CD4-positive, alpha-beta T cell (primary cell): Measurements from ENCODE around the gene METRNL. TPM values are rescaled to one million over a fixed set of nuclear protein-coding genes. Genes with fewer than 3 reads are reported as not detected.

Experiments used
- ATAC-seq: fragments of 200-7000 bp; cut with Tn5 transposase; one replicate; pipeline ENCODE4 v1.10.0; 2022; ENCODE audit warnings: mild to moderate bottlenecking; ENCODE audit not compliant: poor library complexity
- CTCF ChIA-PET: fragments of 350-600 bp; sonication (Branson Sonifier 250); formaldehyde crosslinking; loops from one replicate; lab custom pipeline; 2021; ENCODE audit warnings: antibody characterized with exemption, inconsistent platforms; lab: Charles Lee
- POLR2A ChIA-PET: fragments of 350-600 bp; sonication (Branson Sonifier 250); formaldehyde crosslinking; loops from one replicate; lab custom pipeline; 2021; ENCODE audit warnings: antibody characterized with exemption, inconsistent platforms; lab: Charles Lee
- DNase-seq, 14 experiments: peaks; one replicate each; pipeline ENCODE4 v3.0.0-alpha.2; 2013 to 2020; ENCODE audit warnings: mixed read lengths in 2 of 14
- H3K27ac ChIP-seq, 2 donors: one replicate each; pipeline versions ENCODE4 v1.5.1 to v1.7.0; 2013; ENCODE audit warnings: low read length in 2 of 2, low read depth in 1 of 2, mild to moderate bottlenecking in 1 of 2
- H3K27me3 ChIP-seq, 2 experiments: 1 replicate in 1 of 2; 2 replicates in 1 of 2; pipeline versions ENCODE4 v1.6.1 to v1.7.0; 2013; ENCODE audit warnings: low read length in 2 of 2, control low read depth in 1 of 2, mild to moderate bottlenecking in 1 of 2, moderate library complexity in 1 of 2; ENCODE audit not compliant: insufficient read depth in 2 of 2, control insufficient read depth in 1 of 2
- H3K36me3 ChIP-seq: one replicate; pipeline ENCODE4 v1.6.1; 2013; ENCODE audit warnings: low read length, control low read depth; ENCODE audit not compliant: insufficient read depth
- H3K4me1 ChIP-seq: one replicate; pipeline ENCODE4 v1.6.1; 2013; ENCODE audit warnings: low read length, control low read depth; ENCODE audit not compliant: insufficient read depth
- H3K4me3 ChIP-seq: one replicate; pipeline ENCODE4 v1.5.1; 2013; ENCODE audit warnings: mild to moderate bottlenecking, low read length, moderate library complexity
- H3K9me3 ChIP-seq, 2 experiments: 1 replicate in 1 of 2; 2 replicates in 1 of 2; pipeline versions ENCODE4 v1.6.1 to v1.7.0; 2013; ENCODE audit warnings: low read length in 2 of 2, mild to moderate bottlenecking in 2 of 2, control low read depth in 1 of 2, moderate library complexity in 1 of 2; ENCODE audit not compliant: control insufficient read depth in 1 of 2, insufficient read depth in 1 of 2
- H3K27ac Mint-ChIP-seq: one replicate; pipeline ENCODE4 v1.8.0; 2020; ENCODE audit warnings: mixed read lengths
- H3K27me3 Mint-ChIP-seq: one replicate; pipeline ENCODE4 v1.8.0; 2021; ENCODE audit warnings: mixed read lengths
- H3K36me3 Mint-ChIP-seq: one replicate; pipeline ENCODE4 v1.8.0; 2021; ENCODE audit warnings: low read depth, mixed read lengths
- H3K4me1 Mint-ChIP-seq: one replicate; pipeline ENCODE4 v1.8.0; 2021; ENCODE audit warnings: low read depth, mixed read lengths
- H3K4me3 Mint-ChIP-seq: one replicate; pipeline ENCODE4 v1.8.0; 2020; ENCODE audit warnings: mild to moderate bottlenecking, mixed read lengths
- H3K9me3 Mint-ChIP-seq: one replicate; pipeline ENCODE4 v1.8.0; 2020; ENCODE audit warnings: mixed read lengths
- intact Hi-C, 2 experiments: fragments of 100-400 bp; cut with DNase I in 1 of 2; cut with micrococcal nuclease in 1 of 2; formaldehyde crosslinking; loops; one replicate each; pipeline versions ENCODE4 v1.15.1 to v1.9.0; 2023 to 2025; cut with DNase I, micrococcal nuclease
- total RNA-seq, 174 experiments: library from RNA in 2 of 174; stranded (reverse) in 2 of 174; gene quantifications; one replicate each; pipeline ENCODE4 v1.2.3 and lab custom pipeline; 2021 to 2026
- TF ChIP-seq, protein P1 (sequence below): fragments of 200-600 bp; IDR thresholded peaks from one replicate; pipeline ENCODE4 v1.8.0; 2022; ENCODE audit warnings: antibody characterized with exemption, mild to moderate bottlenecking

Gene METRNL
- total RNA-seq, 2 experiments from 2014 or later, result 24.5 to 26.9 TPM

DNA sequence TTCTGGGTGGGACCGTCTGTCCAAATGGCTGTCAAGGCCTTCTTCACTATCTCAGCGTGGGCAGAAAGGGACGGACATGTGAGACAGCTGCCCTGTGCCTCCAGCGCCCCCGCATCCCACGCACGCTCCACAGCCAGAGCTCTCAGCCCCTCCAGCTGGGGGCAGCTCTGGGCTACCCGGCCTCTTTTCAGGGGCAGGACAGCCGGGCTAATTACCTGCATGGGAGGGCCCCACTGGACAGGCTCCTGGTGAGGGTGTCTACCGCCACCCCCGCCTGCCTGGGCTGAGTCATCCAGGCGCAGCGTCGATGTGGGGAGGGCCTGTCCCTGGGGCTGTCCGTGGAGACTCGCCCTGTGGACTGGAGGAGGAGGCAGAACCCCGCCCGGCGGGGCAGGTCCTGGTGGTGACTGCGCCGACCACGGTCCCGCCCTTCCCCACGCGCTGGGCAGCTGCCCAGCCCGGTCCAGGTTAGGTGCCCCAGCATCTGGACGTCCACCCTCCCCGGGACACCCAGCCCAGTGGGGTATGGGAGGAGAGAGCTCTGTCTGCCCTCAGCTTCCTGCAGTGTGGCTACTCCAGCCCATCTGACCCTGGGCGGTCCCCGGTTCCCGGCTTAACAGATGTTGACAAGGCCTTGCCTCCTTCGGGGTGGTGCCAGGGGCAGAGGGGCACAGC is 5.9 kb upstream of the METRNL start:
- H3K4me1 ChIP-seq, result peaks cover 43% of the 10 kb centered on the region
- H3K27ac ChIP-seq, result no peak overlapping the region
- no peaks in the 10 kb centered on the region for H3K9me3 ChIP-seq
- ATAC-seq, result no peak
- H3K4me3 ChIP-seq, result no peak overlapping the region
- peaks cover 6 to 10% of the 10 kb centered on the region in 2 experiments for H3K27me3 ChIP-seq
- ChIA-PET POLR2A (no interaction called here), CTCF (no interaction called here)
- H3K4me1 Mint-ChIP-seq, result peaks cover 29% of the 10 kb centered on the region
- H3K9me3 Mint-ChIP-seq, result no peaks in the 10 kb centered on the region
- peak in 2 of 14 experiments; percentile 22 to 49 for DNase-seq
- H3K27ac Mint-ChIP-seq, result no peak overlapping the region
- intact Hi-C loops, result no loop called here
- no peak overlapping the region for H3K4me3 Mint-ChIP-seq
- TF ChIP-seq, protein P1, sequence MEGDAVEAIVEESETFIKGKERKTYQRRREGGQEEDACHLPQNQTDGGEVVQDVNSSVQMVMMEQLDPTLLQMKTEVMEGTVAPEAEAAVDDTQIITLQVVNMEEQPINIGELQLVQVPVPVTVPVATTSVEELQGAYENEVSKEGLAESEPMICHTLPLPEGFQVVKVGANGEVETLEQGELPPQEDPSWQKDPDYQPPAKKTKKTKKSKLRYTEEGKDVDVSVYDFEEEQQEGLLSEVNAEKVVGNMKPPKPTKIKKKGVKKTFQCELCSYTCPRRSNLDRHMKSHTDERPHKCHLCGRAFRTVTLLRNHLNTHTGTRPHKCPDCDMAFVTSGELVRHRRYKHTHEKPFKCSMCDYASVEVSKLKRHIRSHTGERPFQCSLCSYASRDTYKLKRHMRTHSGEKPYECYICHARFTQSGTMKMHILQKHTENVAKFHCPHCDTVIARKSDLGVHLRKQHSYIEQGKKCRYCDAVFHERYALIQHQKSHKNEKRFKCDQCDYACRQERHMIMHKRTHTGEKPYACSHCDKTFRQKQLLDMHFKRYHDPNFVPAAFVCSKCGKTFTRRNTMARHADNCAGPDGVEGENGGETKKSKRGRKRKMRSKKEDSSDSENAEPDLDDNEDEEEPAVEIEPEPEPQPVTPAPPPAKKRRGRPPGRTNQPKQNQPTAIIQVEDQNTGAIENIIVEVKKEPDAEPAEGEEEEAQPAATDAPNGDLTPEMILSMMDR, result no peak
- peaks cover 14% of the 10 kb centered on the region for H3K27me3 Mint-ChIP-seq
- no peaks in the 10 kb centered on the region for H3K36me3 Mint-ChIP-seq
- no peaks in the 10 kb centered on the region for H3K36me3 ChIP-seq

DNA sequence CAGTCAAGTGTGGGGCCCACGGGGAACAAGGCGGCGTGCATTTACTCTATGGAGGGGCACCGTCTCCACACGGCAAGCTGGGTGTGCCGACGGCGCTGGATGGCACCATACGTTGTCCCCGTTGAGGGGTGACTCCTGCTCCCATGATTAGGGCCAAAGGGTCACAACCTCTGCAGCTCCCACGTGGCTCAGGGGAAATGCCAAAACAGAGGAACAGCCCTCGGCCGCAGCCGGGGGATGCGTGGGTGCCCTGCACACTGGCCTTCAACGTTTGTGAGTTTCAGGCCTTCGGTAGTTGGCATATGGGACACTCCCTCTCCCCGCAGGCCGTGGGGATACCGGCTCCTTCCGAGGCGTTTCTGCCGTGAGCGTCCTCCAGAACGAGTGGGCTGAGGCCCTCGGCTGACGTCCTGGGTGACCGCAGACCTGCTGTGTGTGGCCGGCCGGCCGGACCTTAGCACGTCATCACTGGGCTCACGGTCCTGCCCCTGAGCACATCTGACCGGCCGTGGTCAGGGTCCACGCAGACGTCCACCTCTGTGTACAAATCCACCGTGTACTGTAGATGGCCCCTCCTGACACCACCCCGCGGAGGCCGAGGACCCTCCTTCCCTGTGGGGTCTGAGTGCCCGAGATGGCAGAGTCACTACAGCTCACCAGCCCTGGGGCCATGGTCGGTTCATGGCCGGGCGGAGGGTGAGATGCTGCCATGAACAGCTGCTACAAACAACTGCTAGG is 4.8 kb upstream of the METRNL start:
- H3K36me3 Mint-ChIP-seq, result no peaks in the 10 kb centered on the region
- H3K27ac Mint-ChIP-seq, result no peak overlapping the region
- H3K4me1 ChIP-seq, result peaks cover 37% of the 10 kb centered on the region
- no peaks in the 10 kb centered on the region for H3K9me3 ChIP-seq
- peaks cover 20% of the 10 kb centered on the region for H3K4me1 Mint-ChIP-seq
- TF ChIP-seq, protein P1, result no peak
- CTCF ChIA-PET, result no interaction called here
- H3K9me3 Mint-ChIP-seq, result no peaks in the 10 kb centered on the region
- no peak for ATAC-seq
- intact Hi-C loops, result no loop called here
- H3K27me3 ChIP-seq, result peaks cover 7 to 10% of the 10 kb centered on the region in 2 experiments
- H3K4me3 ChIP-seq, result no peak overlapping the region
- H3K27me3 Mint-ChIP-seq, result peaks cover 14% of the 10 kb centered on the region
- POLR2A ChIA-PET, result no interaction called here
- H3K4me3 Mint-ChIP-seq, result no peak overlapping the region
- no peak overlapping the region for H3K27ac ChIP-seq
- H3K36me3 ChIP-seq, result no peaks in the 10 kb centered on the region
- no peak for DNase-seq

DNA sequence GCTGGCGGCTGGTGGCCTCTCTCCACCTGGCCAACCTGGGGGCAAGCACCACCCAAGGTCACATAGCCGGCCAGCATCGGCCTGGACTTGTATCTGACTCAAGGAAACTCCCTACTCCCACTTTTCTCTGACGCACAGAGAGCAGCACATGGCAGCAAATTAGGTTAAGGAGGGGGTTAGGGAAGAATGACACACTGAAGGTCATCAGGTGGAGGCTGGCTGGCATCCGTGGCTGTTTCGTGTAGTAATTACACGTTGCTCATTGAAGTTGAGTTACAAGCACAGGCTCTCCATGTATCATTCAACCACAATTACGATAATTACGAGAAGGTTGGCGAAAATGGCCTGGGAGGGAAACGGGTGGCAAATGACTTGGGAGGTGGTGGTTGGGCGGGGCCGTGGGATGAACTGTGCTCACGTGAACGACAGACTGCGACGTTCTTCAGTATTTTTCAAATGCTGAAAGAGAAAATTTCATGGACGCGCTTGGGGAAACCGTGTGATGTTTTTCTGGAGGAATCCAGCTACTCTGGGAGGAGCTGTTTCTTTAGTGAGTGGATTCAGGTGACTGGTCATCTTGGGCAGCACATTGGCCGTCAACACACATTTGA is 4.0 kb upstream of the METRNL start:
- H3K27me3 Mint-ChIP-seq, result peaks cover 14% of the 10 kb centered on the region
- POLR2A ChIA-PET, result no interaction called here
- H3K4me3 Mint-ChIP-seq, result no peak overlapping the region
- H3K27ac Mint-ChIP-seq, result no peak overlapping the region
- ATAC-seq, result no peak
- no peak for DNase-seq
- no peak overlapping the region for H3K4me3 ChIP-seq
- no peak overlapping the region for H3K27ac ChIP-seq
- H3K4me1 ChIP-seq, result peaks cover 30% of the 10 kb centered on the region
- CTCF ChIA-PET, result no interaction called here
- H3K9me3 ChIP-seq, result no peaks in the 10 kb centered on the region
- peaks cover 18% of the 10 kb centered on the region for H3K4me1 Mint-ChIP-seq
- intact Hi-C loops, result no loop called here
- no peaks in the 10 kb centered on the region for H3K9me3 Mint-ChIP-seq
- H3K36me3 Mint-ChIP-seq, result no peaks in the 10 kb centered on the region
- peaks cover 7 to 10% of the 10 kb centered on the region in 2 experiments for H3K27me3 ChIP-seq
- H3K36me3 ChIP-seq, result no peaks in the 10 kb centered on the region
- TF ChIP-seq, protein P1, result no peak
